Measurements from ENCODE around the gene ZNF565. TPM values are rescaled to one million over a fixed set of nuclear protein-coding genes. Genes with fewer than 3 reads are reported as not detected.

ZNF565 gene
- total RNA-seq (10 to 100 TPM in 1 of 2 donors, 1 to 10 TPM in 1; 7.7 to 10.3 TPM), polyA plus RNA-seq (ENCODE audit: insufficient read depth, low read depth, low replicate concordance) (11.6 TPM)
- long read RNA-seq, donor 1, partial matches to known transcripts, result 122 of 124 reads
- long read RNA-seq, donor 1, other reads (novel, unspliced or antisense), result 0 of 124 reads
- long read RNA-seq, donor 2, partial matches to known transcripts, result 46 of 47 reads
- long read RNA-seq, donor 2, other reads (novel, unspliced or antisense), result 0 of 47 reads

GRCh38 chr19:36214386-36215275, at the start of gene ZNF565, which contains the start of gene ZNF146:
ZNF565 (minus strand) TSS chr19:36214665; CDS start chr19:36201985, 12,680 bp downstream.
ZNF146 (plus strand) TSS chr19:36215106; CDS start chr19:36236441, 21,335 bp downstream.
- peaks cover 3% of the 10 kb centered on the region for H3K4me1 ChIP-seq
- WGBS, 2 donors, result 0 to 1% methylated on average over 32 to 61 of the region's 73 CpGs
- DNase-seq, result peak; percentile 99
- H3K9me3 ChIP-seq, result no peaks in the 10 kb centered on the region
- no peaks in the 10 kb centered on the region for H3K27me3 ChIP-seq
- no peaks in the 10 kb centered on the region for H3K36me3 ChIP-seq (ENCODE audit: low read depth, missing control alignments)
- intact Hi-C loops (cut with DNase I; ENCODE audit: low total_unique reads), result no loop called here
- TF ChIP-seq POLR2A (IDR thresholded peaks at IDR 0.05), result no peak
- TF ChIP-seq CTCF (IDR thresholded peaks at IDR 0.05), result peak in 2 of 3 experiments; percentile 26 to 39
- peak within 1 kb of the TSS; percentile 74 to 79 for H3K4me3 ChIP-seq
- peak within 1 kb of the TSS; percentile 86 to 97 for H3K27ac ChIP-seq

GRCh38 chr19:36259211-36259610, 44.7 kb upstream of the ZNF565 start:
- Histone ChIP-seq H3K9me3 (no peaks in the 10 kb centered on the region), H3K4me3 (no peak overlapping the region), H3K27ac (no peak overlapping the region), H3K27me3 (no peaks in the 10 kb centered on the region), H3K4me1 (no peaks in the 10 kb centered on the region), H3K36me3 (ENCODE audit: low read depth, missing control alignments) (no peaks in the 10 kb centered on the region)
- TF ChIP-seq CTCF (IDR thresholded peaks at IDR 0.05) (no peak), POLR2A (IDR thresholded peaks at IDR 0.05) (no peak)
- no peak for DNase-seq
- intact Hi-C loops (cut with DNase I; ENCODE audit: low total_unique reads), result no loop called here
- 92 to 93% methylated on average over 20 of the region's 20 CpGs for WGBS, 2 donors

- intact Hi-C loops (cut with DNase I; ENCODE audit: low total_unique reads), result no loop called here
- Histone ChIP-seq H3K4me3 (peak overlapping the region in 1 of 2 donors; percentile 66), H3K36me3 (ENCODE audit: low read depth, missing control alignments) (no peaks in the 10 kb centered on the region), H3K27ac (no peak overlapping the region), H3K4me1 (no peaks in the 10 kb centered on the region), H3K9me3 (no peaks in the 10 kb centered on the region), H3K27me3 (no peaks in the 10 kb centered on the region)
- TF ChIP-seq POLR2A (IDR thresholded peaks at IDR 0.05), result no peak
- TF ChIP-seq CTCF (IDR thresholded peaks at IDR 0.05), result no peak
- 67 to 74% methylated on average over 29 of the region's 29 CpGs for WGBS, 2 donors
- no peak for DNase-seq
Measured at GRCh38 chr19:36258028-36258875, 43.8 kb upstream of the ZNF565 start.

GRCh38 chr19:36257520-36257876, 43.0 kb upstream of the ZNF565 start:
- Histone ChIP-seq H3K27me3 (no peaks in the 10 kb centered on the region), H3K27ac (no peak overlapping the region), H3K4me1 (no peaks in the 10 kb centered on the region), H3K36me3 (ENCODE audit: low read depth, missing control alignments) (no peaks in the 10 kb centered on the region), H3K4me3 (peak overlapping the region; percentile 24 to 66), H3K9me3 (no peaks in the 10 kb centered on the region)
- peak; percentile 53 for DNase-seq
- intact Hi-C loops (cut with DNase I; ENCODE audit: low total_unique reads), result no loop called here
- WGBS, 2 donors, result 0 to 12% methylated on average over 1 to 37 of the region's 37 CpGs
- no peak for TF ChIP-seq CTCF (IDR thresholded peaks at IDR 0.05)
- TF ChIP-seq POLR2A (IDR thresholded peaks at IDR 0.05), result no peak

All from testis (tissue), 5 donors.